ENCODE results near the gene SIT1.
"Not testable (repeated sequence)": the region's sequence is repeated elsewhere in the genome, so short reads cannot be mapped to it uniquely, and the experiment has no call there.

Gene SIT1

DNA sequence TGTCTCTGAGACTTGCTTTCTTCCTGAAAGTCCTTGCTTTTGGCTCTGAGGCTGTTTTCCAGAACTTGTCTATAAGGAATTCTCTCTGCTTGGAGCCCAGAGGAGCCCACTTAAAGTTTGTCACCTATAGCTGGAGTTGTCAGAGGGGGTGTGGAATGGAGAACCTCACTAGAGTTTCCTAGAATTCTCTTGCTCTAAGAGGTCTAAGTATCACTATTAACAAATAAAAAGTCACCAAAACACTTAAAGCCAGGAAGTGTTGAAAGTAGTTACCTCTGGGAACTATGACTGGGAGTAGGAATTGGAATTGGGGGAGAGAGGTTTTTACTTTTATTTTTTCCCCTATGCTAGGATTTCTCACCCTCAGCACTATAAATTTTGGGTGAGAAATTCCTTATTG, 15.0 kb downstream of the SIT1 start:
- no peak for DNase-seq

DNA sequence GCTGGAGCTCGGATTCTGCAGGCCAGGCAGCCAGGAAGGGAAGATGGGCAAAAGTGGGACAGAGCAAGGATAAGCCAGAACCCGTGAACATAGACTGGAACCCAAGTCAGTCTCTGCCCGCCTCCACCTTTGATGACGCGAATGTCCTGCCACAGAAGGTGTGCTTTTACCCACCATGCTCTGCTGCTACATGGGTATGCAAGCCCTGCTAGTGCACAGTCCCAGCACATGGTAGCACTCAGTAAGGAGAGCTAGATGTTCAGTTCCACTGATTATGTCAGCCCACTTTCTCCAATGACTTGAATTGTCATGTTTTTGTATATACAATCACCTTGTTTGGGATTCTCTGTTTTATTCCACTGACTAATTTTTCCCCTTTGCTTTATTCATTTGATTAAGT, 21.1 kb downstream of the SIT1 start:
- DNase-seq: no peak

- no peak for DNase-seq
Observed at GRCh38 chr9:35628389-35628991, 22.2 kb downstream of the SIT1 start.

DNA sequence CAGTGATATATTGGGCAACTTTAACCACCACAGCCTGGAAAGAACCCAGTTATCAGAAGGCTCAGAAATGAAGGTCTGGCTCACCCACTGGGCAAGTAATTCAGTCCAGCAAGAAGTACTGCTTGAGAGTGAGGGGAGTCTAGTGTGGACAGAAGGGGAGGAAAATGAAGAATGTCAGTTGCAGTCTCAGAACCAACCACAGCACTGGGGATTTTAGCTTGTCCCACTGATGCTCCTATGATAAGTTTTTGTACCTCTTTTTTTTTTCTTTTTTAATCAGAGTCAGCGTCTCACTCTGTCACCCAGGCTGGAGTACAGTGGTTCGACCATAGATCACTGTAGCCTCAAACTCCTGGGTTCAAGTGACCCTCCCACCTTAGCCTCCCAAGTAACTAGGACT, 23.2 kb downstream of the SIT1 start:
- DNase-seq: no peak

DNA sequence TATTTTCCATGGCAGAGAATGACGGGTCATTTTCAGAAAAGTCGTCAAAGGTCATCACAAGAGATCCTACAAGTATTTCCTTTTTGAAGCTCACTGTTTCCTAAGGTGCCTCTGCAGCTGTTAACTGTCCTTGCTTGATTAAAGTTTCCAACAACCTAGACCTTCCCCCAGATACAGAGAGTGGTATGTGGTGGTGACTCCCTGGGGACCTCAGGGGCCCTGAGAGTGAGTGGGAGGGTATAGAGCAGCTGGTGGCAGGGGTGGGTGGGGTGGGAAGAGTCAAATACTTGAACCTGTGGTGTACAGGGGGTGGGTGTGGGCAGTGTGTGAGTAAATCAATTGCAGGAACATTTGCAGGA, 31.0 kb downstream of the SIT1 start:
- no peak for DNase-seq

- DNase-seq: no peak
Observed at GRCh38 chr9:35618854-35619799, 31.6 kb downstream of the SIT1 start.

DNA sequence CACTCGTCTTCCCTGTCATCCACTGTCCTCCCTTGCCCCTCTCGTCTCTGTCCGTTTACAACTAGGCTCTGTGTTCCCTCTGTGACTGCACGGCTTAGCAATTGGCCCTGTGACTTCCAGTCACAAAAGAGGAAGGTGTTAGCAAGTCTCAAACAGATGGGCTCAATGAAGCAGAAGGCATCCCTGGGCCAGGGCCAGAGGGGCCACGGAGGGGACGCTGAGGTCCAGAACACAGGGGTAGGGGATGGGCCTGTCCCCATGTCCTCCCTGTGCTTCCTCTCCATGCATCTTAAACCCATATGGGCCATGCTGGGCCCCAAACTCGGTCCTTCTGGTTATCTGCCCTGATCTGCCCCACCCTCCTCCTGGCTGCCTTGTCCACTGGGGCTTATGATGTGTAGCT, 32.4 kb downstream of the SIT1 start, which contains the start of gene CD72:
Gene CD72 (minus strand): TSS at position 89 of the 403 bp plus-strand sequence. CDS start 110 bp downstream, outside the sequence.
- DNase-seq: no peak

DNA sequence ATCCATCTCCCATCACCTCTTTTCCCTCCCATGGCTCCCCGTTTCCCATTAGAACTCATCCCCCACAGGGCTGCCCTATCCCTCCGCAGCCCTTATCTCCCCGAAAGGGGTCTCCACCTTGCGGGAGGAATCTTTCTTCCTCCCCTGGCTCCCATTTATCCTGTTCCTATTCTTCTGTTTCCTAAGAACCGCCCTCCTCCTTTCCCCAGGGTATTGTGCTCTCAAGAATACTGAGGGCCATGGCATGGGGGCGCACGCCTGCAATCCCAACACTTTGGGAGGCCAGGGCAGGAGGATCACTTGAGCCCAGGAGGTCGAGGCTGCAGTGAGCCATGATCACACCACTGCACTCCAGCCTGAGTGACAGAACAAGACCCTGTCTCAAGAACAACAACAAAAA, 33.2 kb downstream of the SIT1 start:
- no peak for DNase-seq

DNA sequence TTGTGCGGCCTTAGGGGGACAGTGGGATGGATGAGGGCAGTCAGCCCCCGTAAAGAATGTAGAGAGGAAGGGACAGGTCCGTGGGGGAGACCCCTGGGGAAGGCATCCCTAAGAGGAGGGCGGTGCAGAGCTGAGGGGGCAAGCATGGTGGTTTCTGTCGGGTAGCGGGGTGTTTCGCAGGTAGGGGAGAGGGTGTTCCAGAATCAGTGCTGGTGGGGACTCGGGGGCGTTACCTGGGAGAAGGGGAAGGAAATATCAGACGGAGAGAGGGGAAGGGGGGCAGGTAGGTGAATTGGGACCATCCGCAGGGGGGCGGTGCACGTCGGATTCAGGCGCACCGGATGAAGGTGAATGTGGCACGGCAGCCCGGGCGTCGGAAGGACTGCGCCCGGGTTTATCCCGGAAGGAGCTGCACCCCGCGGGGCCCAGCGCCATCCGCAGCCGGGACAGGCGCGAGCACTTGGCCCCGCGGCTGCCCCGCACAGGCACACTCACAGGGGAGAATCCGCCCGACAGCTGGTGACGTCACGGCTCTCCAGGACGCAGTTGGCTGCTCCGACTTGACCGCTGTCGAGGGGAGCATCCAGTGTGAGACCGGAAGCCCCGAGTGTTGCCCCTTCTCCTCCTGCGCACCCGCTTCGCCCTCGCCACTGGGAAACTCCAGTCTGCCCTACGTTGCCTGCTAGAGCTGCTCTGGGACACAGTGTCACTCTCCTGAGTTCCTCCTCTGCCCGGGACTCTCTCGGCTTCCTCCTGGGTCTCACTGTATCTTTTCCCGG, 33.9 kb downstream of the SIT1 start:
- peak in 1 of 2 experiments; percentile 13 for DNase-seq

DNA sequence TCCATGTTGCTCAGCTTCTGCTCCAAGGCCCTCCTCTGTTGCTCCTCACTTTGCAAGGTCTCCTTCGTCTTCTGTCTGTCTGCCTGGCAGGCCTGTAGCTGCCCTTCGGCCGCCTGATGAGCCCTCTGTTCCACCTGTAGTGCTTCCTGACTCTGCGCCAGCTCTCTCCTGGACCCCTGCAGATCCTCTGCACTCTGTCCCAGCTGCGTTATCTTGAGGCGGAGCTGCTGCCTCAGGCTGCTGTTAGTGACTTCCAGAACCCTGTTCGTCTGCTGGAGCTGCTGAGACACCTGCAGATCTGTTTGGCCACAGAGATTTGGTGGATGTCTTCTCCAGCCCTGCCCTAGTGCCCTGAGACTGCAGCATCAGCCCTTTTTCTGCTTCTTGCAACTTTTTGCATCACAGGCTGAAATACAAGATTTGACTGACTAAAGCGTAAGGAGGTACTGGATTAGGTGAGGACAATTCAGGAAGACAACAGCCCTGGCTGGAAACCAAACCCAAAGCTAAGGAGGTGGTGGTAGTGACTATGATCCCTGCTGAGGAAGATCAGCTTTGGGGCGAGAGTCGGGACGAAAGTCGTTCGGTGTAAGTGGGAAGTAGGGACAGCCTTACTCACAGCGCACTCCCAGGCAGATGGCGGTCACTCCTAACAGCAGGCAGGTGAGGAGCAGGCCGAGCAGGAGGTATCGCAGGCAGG, 34.6 kb downstream of the SIT1 start:
- DNase-seq: no peak

GRCh38 chr9:35612843-35613242, 37.9 kb downstream of the SIT1 start:
- DNase-seq: no peak

DNA sequence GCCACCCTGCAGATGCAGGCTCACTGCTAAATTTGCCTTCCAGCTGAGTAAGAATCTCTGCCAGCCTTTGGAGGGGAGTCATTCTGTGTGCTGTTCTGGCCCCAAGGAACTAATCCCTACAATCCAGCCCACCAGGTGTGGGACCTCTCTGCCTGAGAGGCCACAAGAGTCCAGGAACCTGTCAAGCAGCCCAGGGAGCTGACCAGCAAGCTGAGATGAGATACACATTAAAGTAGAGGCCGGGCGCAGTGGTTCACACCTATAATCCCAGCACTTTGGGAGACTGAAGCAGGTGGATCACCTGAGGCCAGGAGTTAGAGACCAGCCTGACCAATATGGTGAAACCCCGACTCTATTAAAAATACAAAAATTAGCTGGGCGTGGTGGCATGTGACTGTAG, 38.7 kb downstream of the SIT1 start:
- DNase-seq: not testable (repeated sequence)

DNA sequence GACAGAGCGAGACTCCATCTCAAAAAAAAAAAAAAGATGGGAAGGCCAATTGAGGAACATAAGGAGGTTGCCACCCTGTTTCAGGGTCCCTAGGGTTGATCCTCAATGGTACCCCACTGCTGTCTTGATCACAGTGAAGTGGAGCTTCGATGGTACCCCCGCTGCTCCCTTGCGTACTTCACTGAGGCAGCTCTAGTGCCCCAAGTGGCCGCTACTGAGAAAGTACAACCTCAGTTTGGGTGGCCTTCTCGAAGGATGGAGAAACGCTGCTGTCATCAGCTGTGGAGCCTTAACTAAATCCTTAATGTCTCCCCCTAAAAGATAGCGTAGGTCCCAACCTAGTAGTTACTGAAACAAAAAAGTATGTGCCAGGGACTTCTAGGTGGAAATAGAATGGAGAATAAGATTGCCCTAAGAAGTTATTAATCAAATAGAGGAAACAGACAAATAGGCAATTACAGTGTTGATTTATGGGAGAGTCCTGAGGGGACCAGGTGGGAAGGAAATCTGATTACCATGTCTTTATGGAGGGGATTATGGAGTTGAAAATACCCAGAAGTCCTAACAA, 39.4 kb downstream of the SIT1 start:
- peak in 1 of 2 experiments; percentile 12 for DNase-seq

DNA sequence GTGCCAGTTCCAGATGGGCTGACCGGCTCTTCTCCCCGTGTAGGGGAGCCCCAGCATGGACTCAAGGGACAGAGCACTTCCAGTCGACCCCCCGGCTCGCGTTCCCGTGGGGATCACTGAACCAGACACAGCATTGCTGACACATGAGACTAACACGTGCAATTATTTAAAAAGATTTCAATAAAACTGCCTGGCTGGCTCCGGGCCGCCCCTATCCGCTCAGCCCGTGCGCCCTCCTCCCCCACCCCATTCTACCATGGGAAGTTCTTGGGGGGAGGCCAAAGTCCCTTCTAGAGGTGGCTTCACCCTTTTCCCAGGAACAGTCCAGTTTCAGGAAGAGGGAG, 40.9 kb downstream of the SIT1 start:
- no peak for DNase-seq

DNA sequence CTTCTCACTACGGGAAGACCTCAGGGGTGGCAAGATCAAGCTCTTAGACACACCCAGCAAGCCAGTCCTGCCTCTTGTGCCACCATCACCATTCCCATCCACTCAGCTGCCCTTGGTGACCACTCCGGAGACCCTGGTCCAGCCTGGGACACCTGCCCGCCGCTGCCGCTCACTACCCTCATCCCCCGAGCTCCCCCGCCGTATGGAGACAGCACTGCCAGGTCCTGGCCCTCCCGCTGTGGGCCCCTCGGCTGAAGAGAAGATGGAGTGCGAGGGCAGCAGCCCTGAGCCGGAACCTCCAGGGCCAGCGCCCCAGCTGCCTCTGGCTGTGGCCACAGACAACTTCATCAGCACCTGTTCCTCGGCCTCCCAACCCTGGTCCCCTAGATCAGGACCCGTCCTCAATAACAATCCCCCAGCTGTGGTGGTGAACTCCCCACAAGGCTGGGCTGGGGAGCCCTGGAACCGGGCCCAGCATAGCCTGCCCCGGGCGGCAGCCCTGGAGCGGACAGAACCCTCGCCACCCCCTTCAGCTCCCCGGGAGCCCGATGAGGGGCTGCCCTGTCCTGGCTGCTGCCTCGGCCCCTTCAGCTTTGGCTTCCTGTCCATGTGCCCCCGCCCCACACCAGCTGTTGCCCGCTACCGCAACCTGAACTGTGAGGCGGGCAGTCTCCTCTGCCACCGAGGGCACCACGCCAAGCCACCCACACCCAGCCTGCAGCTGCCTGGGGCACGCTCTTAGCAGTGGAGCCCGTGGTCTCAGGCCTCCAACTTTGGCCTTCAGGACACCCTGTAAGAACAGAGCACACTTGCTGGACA, 41.5 kb downstream of the SIT1 start:
- no peak for DNase-seq

DNA sequence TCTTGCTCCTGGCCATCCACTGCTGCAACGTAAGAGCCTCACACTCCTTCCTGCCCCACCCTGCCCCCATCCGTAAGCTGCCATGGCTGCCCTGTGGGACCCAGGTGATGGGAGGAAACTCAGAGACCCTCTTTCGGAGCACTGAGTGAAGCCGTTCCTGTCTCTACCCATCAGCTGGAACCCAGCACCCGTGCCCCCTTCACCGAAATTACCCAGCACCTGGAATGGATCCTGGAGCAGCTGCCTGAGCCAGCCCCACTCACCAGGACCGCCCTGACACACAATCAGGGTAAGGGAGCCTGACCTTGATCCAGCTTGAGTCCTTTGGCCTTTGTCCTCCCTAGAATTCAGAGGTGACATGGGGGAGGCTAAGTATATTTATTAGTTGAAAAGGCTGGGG, 42.5 kb downstream of the SIT1 start:
- DNase-seq: no peak

DNA sequence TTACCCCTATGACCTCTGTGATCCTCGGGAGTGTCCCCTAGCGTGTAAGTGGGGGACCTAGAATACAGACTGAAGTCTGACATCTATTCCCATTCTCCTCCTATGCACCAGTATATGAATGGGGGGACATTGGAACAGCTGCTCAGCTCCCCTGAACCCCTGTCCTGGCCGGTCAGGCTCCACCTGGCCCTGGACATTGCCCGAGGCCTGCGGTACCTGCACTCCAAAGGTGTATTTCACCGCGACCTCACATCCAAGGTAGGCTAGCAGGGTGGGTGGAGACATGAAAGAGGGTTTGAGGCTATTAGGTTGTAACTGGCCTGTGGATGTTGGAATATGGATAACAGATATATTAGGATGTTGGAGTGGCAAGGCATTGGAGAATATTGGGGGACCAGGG, 44.0 kb downstream of the SIT1 start:
- DNase-seq: no peak

DNA sequence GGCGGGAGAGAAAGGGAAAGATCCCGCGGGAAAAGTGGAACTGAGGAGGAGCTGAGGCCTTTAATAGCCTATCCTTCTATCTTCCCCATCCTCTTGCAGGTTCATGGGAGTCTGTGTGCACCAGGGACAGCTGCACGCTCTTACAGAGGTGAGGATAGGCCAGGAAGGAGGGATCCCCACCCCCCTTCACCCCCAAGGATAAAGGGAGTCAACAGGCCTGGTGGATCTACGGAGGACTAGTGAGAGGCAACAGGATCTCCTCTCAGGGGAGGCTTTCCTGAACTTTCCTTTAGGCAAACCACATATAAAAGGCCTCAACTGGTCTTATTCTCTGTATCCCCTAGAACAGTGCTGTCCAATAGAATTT, 44.6 kb downstream of the SIT1 start:
- no peak for DNase-seq

GRCh38 chr9:35605351-35606137, 45.2 kb downstream of the SIT1 start:
- DNase-seq: no peak

DNA sequence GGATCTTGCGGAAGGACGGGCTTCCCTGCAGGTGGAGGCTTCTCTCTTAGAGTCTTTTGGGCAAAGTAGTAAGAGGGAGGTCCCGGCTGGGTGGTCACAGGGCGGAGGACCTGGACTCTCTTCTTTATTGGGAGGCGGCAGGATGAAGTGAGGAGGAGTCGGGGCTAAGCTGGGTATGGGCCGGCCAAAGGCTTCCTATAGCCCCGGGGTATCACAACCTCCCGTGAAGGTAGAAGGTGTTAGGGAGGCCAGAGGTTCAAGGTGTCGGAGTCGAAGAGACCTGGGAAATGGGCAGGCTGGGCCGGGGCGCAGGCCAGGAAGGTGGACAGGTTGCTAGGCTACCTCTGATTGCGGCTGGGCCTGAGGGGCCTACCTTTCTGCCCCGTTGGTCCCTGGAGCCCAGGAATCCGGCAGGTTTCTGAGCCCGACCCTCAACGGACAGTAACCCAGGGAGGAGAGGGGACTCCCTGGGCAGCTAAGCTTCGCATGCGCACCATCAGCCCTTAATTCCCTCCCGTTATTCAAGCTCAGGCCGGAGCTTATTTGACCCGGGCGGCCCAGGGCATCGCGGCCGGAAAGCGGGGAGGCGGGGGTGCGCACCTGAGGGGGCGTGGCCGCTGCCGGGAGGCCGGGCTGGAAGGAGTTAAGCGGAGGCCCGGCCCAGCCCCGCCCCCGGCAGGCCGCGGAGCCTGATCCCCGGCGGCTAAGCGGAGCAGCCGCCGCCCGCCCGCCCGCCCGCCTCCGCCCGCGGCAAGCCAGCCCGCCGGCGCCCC, 46.0 kb downstream of the SIT1 start, which contains the start of gene TESK1:
Gene TESK1 (plus strand): TSS at position 685 of the 773 bp plus-strand sequence. CDS start 358 bp downstream, outside the sequence.
- DNase-seq: peak; percentile 37 to 57

Measured in SHP77 (cell line).